Esophagus muscularis mucosa (tissue), 4 donors: Measurements from ENCODE around the gene STX3.

Experiments used
- EP300 ChIP-seq: sonication (generic); formaldehyde crosslinking; IDR thresholded peaks from one replicate; pipeline ENCODE4 v1.6.1; 2017; ENCODE audit warnings: antibody characterized with exemption
- POLR2A ChIP-seq: fragments of 450-650 bp; IDR thresholded peaks from one replicate; pipeline ENCODE4 v1.6.1; 2017; ENCODE audit warnings: antibody characterized with exemption, moderate library complexity, mild to moderate bottlenecking, low read depth
- POLR2AphosphoS5 ChIP-seq, 2 donors: sonication (generic); formaldehyde crosslinking; IDR thresholded peaks; one replicate each; pipeline ENCODE4 v1.6.1; 2017; ENCODE audit warnings: antibody characterized with exemption in 2 of 2
- TF ChIP-seq, protein P1 (sequence below), 3 experiments: fragments of 200-600 bp in 2 of 3; fragments of 450-650 bp in 1 of 3; sonication (generic) in 2 of 3; IDR thresholded peaks; one replicate each; pipeline ENCODE4 v1.5.1; 2017 to 2019; ENCODE audit warnings: antibody characterized with exemption in 3 of 3, mild to moderate bottlenecking in 2 of 3, moderate library complexity in 1 of 3

DNA sequence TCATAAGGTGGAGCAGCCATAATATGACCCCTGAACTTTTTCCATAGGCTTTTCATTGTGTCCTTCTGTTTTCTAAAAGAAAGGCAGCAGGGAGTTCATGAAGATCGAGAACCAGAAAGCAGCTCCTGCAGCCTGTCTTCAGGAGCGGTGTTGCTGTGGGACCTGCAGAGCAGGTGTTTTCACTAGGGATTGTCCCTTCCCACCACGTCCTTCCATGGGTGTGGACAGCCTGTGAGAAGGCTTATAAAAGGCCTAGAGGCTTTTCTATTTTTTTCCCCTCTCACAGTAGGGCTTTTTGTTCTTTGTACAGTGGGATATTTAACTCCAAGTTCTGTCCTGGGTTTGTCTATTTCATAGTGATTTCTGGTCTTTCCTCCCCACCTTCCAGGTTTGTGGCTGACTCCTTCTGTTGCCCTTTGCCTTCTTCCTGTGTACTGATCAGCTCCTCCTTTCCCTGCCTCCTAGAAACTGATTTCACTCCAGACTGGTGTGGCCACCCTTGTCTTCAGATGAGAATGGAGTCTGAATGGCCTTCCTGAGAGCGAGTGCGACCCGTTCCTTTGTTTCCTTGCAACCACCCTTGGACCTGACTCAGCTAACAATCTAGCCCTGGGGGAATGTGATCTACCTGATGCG lies 45.3 kb downstream of the STX3 start:
- TF ChIP-seq, protein P1, sequence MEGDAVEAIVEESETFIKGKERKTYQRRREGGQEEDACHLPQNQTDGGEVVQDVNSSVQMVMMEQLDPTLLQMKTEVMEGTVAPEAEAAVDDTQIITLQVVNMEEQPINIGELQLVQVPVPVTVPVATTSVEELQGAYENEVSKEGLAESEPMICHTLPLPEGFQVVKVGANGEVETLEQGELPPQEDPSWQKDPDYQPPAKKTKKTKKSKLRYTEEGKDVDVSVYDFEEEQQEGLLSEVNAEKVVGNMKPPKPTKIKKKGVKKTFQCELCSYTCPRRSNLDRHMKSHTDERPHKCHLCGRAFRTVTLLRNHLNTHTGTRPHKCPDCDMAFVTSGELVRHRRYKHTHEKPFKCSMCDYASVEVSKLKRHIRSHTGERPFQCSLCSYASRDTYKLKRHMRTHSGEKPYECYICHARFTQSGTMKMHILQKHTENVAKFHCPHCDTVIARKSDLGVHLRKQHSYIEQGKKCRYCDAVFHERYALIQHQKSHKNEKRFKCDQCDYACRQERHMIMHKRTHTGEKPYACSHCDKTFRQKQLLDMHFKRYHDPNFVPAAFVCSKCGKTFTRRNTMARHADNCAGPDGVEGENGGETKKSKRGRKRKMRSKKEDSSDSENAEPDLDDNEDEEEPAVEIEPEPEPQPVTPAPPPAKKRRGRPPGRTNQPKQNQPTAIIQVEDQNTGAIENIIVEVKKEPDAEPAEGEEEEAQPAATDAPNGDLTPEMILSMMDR (IDR thresholded peaks at IDR 0.05), result no peak
- no peak for TF ChIP-seq POLR2AphosphoS5 (IDR thresholded peaks at IDR 0.05)
- TF ChIP-seq POLR2A, result no peak
- no peak for TF ChIP-seq EP300
